Measurements from ENCODE around the gene IL2RA. TPM values are rescaled to one million over a fixed set of nuclear protein-coding genes. Genes with fewer than 3 reads are reported as not detected.

The IL2RA gene
- total RNA-seq, 4 donors from 2014 or later = 0.79 to 1.1 TPM; not detected in 2

DNA sequence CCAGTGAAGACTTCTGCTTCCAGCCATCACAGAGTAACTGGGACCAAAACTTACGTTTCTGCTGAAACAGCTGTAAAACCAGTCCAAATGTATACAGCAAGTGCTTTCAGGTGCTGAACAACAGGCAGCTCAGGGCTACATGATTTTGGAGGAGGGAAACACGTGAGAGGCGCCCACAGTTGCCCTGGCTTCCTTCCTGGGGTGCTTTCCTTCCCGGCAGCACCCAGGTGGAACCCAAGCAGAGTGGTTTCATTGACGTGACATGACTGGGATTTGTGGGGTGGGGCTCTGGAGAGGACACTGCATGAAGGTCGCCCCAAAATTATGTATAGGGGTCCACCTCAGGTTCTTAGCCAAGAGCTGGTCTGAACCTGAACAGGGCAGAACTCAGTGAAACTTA, 34.2 kb downstream of the IL2RA start:
- intact Hi-C loops (cut with DNase I; ENCODE audit: low total_unique reads) = no loop called here
- H3K4me1 ChIP-seq = no peaks in the 10 kb centered on the region
- in situ Hi-C loops (cut with MboI; ENCODE audit: low pct_ligation_motif_present in 1 of 4, low pct_unique_long_range_greater_than_20kb in 1 of 4, low sequenced_read_pairs in 3 of 4) = no loop called here
- no peak for DNase-seq
- H3K4me3 ChIP-seq = no peak overlapping the region
- no peaks in the 10 kb centered on the region for H3K27me3 ChIP-seq
- peaks cover 7 to 14% of the 10 kb centered on the region in 2 donors for H3K9me3 ChIP-seq
- no peaks in the 10 kb centered on the region for H3K36me3 ChIP-seq
- WGBS, 2 donors (ENCODE audit: low coverage in 1 of 2) = 79 to 80% methylated on average over 1 to 6 of the region's 6 CpGs
- H3K27ac ChIP-seq = no peak overlapping the region
- TF ChIP-seq POLR2AphosphoS5 (IDR thresholded peaks at IDR 0.05) = no peak
- TF ChIP-seq, protein P1, sequence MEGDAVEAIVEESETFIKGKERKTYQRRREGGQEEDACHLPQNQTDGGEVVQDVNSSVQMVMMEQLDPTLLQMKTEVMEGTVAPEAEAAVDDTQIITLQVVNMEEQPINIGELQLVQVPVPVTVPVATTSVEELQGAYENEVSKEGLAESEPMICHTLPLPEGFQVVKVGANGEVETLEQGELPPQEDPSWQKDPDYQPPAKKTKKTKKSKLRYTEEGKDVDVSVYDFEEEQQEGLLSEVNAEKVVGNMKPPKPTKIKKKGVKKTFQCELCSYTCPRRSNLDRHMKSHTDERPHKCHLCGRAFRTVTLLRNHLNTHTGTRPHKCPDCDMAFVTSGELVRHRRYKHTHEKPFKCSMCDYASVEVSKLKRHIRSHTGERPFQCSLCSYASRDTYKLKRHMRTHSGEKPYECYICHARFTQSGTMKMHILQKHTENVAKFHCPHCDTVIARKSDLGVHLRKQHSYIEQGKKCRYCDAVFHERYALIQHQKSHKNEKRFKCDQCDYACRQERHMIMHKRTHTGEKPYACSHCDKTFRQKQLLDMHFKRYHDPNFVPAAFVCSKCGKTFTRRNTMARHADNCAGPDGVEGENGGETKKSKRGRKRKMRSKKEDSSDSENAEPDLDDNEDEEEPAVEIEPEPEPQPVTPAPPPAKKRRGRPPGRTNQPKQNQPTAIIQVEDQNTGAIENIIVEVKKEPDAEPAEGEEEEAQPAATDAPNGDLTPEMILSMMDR (IDR thresholded peaks at IDR 0.05) = no peak
- TF ChIP-seq POLR2A (IDR thresholded peaks at IDR 0.05) = no peak
- no peak for TF ChIP-seq EP300 (IDR thresholded peaks at IDR 0.05; ENCODE audit: low read depth)

DNA sequence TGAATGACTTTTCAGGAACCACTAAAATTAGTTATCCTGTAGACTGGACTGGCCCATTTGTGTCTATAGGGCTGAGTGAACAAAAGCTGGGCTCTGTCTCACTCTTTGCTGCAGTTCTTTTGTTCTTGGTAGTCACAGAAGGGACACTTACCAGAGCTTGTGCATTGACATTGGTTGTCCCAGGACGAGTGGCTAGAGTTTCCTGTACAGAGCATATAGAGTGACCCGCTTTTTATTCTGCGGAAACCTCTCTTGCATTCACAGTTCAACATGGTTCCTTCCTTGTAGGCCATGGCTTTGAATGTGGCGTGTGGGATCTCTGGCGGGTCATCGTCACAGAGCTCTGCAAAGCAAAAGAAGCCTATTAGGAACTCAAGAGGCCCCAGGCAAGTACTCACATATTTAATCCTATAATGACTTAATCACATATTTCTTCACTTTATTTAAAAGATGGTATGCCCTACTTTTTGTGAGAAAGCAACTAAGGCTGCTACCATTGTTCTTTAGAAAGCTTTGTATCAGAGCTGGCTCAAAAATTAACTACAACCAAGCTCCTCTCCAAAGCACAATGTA, 36.4 kb downstream of the IL2RA start:
- intact Hi-C loops (cut with DNase I; ENCODE audit: low total_unique reads) (no loop called here), in situ Hi-C loops (cut with MboI; ENCODE audit: low pct_ligation_motif_present in 1 of 4, low pct_unique_long_range_greater_than_20kb in 1 of 4, low sequenced_read_pairs in 3 of 4) (no loop called here)
- Histone ChIP-seq H3K27me3 (no peaks in the 10 kb centered on the region), H3K4me1 (no peaks in the 10 kb centered on the region), H3K36me3 (no peaks in the 10 kb centered on the region), H3K27ac (no peak overlapping the region), H3K4me3 (no peak overlapping the region), H3K9me3 (peaks cover 6 to 11% of the 10 kb centered on the region in 2 donors)
- DNase-seq = no peak
- 89 to 92% methylated on average over 6 of the region's 6 CpGs for WGBS, 2 donors (ENCODE audit: low coverage in 1 of 2)
- TF ChIP-seq POLR2A (IDR thresholded peaks at IDR 0.05) (no peak), POLR2AphosphoS5 (IDR thresholded peaks at IDR 0.05) (no peak), EP300 (IDR thresholded peaks at IDR 0.05; ENCODE audit: low read depth) (no peak)
- TF ChIP-seq, protein P1 (IDR thresholded peaks at IDR 0.05) = no peak

DNA sequence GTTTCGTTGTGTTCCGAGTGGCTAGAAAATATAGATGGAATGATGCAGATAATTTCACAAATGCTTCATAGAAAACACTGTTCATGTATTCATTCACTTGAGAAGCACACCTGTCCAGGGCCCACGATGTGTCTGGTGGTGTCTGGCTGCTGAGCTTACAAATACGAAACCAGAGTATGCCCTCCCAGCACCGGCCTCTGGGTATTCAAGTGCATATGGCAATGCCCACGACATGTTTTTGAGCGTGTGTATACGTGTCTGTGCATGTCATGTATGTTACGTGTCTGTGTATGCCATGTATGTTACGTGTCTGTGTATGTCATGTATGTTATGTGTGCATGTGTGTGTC, 37.9 kb downstream of the IL2RA start:
- WGBS, 2 donors (ENCODE audit: low coverage in 1 of 2) = 86 to 92% methylated on average over 5 to 10 of the region's 10 CpGs
- no peak for DNase-seq

DNA sequence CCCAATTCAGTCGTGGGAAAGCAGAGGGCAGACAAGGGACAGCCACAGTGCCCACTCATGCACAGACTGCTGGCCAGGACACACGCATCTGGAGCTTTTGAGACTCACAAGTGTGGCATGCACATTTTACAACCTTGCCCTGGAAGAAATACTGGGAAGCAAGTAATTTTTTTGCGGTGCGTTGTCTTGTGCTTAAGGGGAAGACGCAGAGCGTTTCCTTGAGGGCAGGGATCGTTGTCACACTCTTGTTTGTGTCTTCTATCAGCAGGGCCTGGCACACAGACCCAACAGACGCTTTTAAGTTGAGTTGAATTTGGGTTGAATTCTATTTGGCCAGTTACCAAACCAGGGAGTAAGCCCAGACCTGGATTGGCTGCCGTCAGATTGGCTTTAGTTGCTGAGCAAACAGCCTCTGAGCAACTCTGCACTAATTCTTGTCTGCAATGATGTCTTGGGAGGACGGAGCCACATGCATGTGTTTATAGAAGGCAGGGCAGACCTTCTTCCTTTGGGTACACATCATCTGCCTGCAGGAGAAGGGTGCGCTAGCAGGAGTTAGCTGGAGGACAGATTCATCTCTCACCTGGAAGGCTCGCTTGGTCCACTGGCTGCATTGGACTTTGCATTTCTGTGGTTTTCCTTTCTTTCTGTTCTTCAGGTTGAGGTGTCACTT, 38.4 kb downstream of the IL2RA start:
- Histone ChIP-seq H3K4me3 (no peak overlapping the region), H3K4me1 (no peaks in the 10 kb centered on the region), H3K27me3 (no peaks in the 10 kb centered on the region), H3K36me3 (no peaks in the 10 kb centered on the region), H3K27ac (peak overlapping the region in 1 of 4 donors; percentile 32), H3K9me3 (no peaks in the 10 kb centered on the region)
- 39 to 67% methylated on average over 2 to 12 of the region's 12 CpGs for WGBS, 2 donors (ENCODE audit: low coverage in 1 of 2)
- TF ChIP-seq EP300 (IDR thresholded peaks at IDR 0.05; ENCODE audit: low read depth) = no peak
- no peak for TF ChIP-seq POLR2A (IDR thresholded peaks at IDR 0.05)
- TF ChIP-seq POLR2AphosphoS5 (IDR thresholded peaks at IDR 0.05) = no peak
- TF ChIP-seq, protein P1 (IDR thresholded peaks at IDR 0.05) = no peak
- no peak for DNase-seq
- in situ Hi-C loops (cut with MboI; ENCODE audit: low pct_ligation_motif_present in 1 of 4, low pct_unique_long_range_greater_than_20kb in 1 of 4, low sequenced_read_pairs in 3 of 4) (no loop called here), intact Hi-C loops (cut with DNase I; ENCODE audit: low total_unique reads) (no loop called here)

More for the DNA sequence above, 37.9 kb downstream of the IL2RA start:
- no peaks in the 10 kb centered on the region for H3K36me3 ChIP-seq
- intact Hi-C loops (cut with DNase I; ENCODE audit: low total_unique reads) = no loop called here
- no peaks in the 10 kb centered on the region for H3K9me3 ChIP-seq
- H3K27ac ChIP-seq = no peak overlapping the region
- H3K4me3 ChIP-seq = no peak overlapping the region
- TF ChIP-seq POLR2A (IDR thresholded peaks at IDR 0.05) = no peak
- no peak for TF ChIP-seq EP300 (IDR thresholded peaks at IDR 0.05; ENCODE audit: low read depth)
- TF ChIP-seq, protein P1 (IDR thresholded peaks at IDR 0.05) = no peak
- no peak for TF ChIP-seq POLR2AphosphoS5 (IDR thresholded peaks at IDR 0.05)
- H3K27me3 ChIP-seq = no peaks in the 10 kb centered on the region
- in situ Hi-C loops (cut with MboI; ENCODE audit: low pct_ligation_motif_present in 1 of 4, low pct_unique_long_range_greater_than_20kb in 1 of 4, low sequenced_read_pairs in 3 of 4) = no loop called here
- no peaks in the 10 kb centered on the region for H3K4me1 ChIP-seq
